ENCODE measurements around the gene GLT8D1. TPM values are rescaled to one million over a fixed set of nuclear protein-coding genes. Genes with fewer than 3 reads are reported as not detected.
A peak's percentile ranks its signal among the peaks of the same experiment; 100 is the strongest.
"Not testable (repeated sequence)": the region's sequence is repeated elsewhere in the genome, so short reads cannot be mapped to it uniquely, and the experiment has no call there.

The GLT8D1 gene
- total RNA-seq, 6 experiments from 2014 or later, result 23.0 to 63.1 (median 46.9) TPM

DNA sequence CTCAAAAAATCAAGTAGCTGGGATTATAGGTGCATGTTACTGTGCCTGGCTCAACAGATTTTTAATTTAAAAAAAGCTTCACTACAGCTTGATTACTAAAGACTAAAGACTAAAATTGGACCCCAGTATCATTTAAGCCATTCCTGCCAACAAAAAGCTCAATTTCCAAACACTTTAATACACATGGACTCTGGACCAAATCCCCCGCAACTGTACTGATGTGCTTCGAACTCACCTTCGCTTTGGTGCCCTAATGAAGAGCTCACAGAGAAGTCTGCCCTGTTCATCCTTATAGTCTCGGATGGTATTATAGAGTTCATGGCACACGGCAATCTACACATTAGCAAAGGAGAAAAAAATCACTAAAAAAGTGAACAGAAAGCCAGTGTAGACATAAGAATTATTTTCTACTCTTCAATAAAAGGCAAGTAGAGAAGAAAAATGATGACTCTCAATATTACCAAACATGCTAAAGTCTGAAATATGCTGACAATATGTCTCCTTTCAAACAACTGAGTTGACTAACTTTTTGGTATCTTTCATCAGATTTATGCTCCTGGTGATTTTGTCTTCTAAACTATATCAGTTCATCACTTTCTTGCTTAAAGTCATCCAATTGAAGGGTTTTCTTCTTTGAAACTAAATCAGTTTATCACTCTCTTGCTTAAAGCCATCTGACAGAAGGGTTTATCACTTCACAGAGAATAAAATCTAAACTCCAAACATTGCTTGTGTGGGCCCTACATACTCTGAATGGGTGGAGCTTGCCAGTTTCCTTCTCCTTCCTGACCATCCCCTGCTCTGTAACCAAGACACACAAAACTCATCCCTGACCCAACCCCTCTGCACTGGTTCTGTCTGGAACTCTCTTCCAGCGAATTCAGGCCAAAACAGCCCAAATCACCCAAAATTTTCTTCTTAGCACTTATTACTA is 27.1 kb downstream of the GLT8D1 start:
- no peak for TF ChIP-seq CTCF (IDR thresholded peaks at IDR 0.05)
- no peak for TF ChIP-seq POLR2A (IDR thresholded peaks at IDR 0.05)
- no peak for DNase-seq
- Histone ChIP-seq H3K4me1 (peaks cover 0 to 57% (median 22%) of the 10 kb centered on the region in 4 donors), H3K36me3 (peaks cover 0 to 44% (median 10%) of the 10 kb centered on the region in 4 donors), H3K27ac (peak overlapping the region in 1 of 3 donors; percentile 96), H3K9me3 (no peaks in the 10 kb centered on the region), H3K4me3 (no peak overlapping the region), H3K27me3 (no peaks in the 10 kb centered on the region)
- WGBS (ENCODE audit: insufficient coverage, low coverage, low lambda C conversion rate, missing lambda C conversion rate), result 58% methylated on average over 6 of the region's 6 CpGs
- intact Hi-C loops (cut with DNase I), result loop anchor here in 1 of 2 donors (10.0 kb wide), 1 partner anchor 194 kb away; no protein-coding TSS in a partner anchor
- peak; percentile 28 to 47 (median 39) for ATAC-seq

DNA sequence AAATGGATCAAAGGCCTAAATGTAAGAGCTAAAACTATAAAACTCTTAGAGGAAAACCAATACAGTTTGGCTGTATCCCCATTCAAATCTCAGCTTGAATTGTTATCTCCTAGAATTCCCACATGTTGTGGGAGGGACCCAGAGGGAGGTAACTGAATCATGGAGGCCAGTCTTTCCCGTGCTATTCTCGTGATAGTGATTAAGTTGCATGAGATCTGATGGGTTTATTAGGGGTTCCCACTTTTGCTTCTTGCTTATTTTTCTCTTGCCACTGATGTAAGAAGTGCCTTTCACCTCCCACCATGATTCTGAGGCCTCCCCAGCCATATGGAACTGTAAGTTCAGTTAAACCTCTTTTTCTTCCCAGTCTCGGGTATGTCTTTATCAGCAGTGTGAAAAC is 29.4 kb downstream of the GLT8D1 start:
- DNase-seq, H3K27me3 ChIP-seq, H3K9me3 ChIP-seq, H3K27ac ChIP-seq, H3K4me3 ChIP-seq, ATAC-seq: not testable (repeated sequence)
- H3K4me1 ChIP-seq, result peaks cover 0 to 36% (median 17%) of the 10 kb centered on the region in 4 donors
- peaks cover 0 to 61% (median 10%) of the 10 kb centered on the region in 4 donors for H3K36me3 ChIP-seq
- intact Hi-C loops (cut with DNase I), result loop anchor here in 1 of 2 donors (10.0 kb wide), 1 partner anchor 191 kb away; no protein-coding TSS in a partner anchor
- WGBS (ENCODE audit: insufficient coverage, low coverage, low lambda C conversion rate, missing lambda C conversion rate), result 56% methylated on average over 3 of the region's 3 CpGs

- Histone ChIP-seq H3K27ac (no peak overlapping the region), H3K4me1 (no peaks in the 10 kb centered on the region), H3K36me3 (peaks cover 0 to 51% (median 4%) of the 10 kb centered on the region in 4 donors), H3K9me3 (no peaks in the 10 kb centered on the region), H3K4me3 (no peak overlapping the region), H3K27me3 (no peaks in the 10 kb centered on the region)
- 60% methylated on average over 1 of the region's 1 CpG for WGBS (ENCODE audit: insufficient coverage, low coverage, low lambda C conversion rate, missing lambda C conversion rate)
- TF ChIP-seq CTCF (IDR thresholded peaks at IDR 0.05) (no peak), POLR2A (IDR thresholded peaks at IDR 0.05) (no peak)
- ATAC-seq (no peak), DNase-seq (no peak)
- intact Hi-C loops (cut with DNase I), result loop anchor here in 1 of 2 donors (10.0 kb wide), 1 partner anchor 187 kb away; no protein-coding TSS in a partner anchor
Measured at GRCh38 chr3:52671676-52672075, 33.9 kb downstream of the GLT8D1 start.

DNA sequence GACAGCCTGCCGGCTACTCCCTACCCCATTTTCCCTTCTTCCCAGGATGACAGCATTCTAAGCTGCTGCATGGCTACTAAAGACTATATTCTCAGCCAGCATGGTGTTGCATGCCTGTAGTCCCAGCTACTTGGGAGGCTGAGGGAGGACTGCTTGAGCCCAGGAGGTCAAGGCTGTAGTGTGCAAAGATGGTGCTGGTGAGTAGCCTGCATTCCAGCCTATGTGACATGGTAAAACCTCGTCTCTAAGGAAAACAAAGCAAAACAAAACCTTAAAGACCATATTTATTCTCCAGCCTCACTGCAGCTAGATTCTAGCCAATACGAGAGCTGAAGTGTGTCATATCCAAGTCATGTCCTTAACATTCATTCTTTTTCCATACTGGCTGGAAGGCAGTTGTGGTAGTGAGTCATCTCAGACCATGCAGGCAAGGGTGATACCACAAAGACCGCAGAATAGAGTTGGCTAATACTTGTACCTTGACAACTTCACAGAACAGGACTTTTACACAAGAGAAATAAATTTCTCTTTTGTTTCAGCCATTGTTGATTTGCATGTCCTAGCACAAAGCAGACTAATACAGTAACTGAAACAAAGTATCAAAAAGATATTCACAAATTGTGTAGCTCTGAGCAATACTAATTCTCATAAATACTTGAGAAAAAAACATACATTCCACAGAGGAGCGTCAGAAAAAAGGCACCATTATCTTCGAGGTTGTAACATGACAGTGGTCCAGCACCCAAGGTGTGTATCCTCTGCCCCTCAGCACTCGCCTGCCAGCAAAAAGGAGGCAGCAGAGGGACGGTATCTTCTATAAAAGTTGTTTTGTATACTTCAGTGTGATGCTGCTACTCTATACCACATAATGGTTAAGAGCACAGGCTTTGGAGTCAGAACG is 34.7 kb downstream of the GLT8D1 start:
- intact Hi-C loops (cut with DNase I), result loop anchor here in 1 of 2 donors (10.0 kb wide), 1 partner anchor 186 kb away; no protein-coding TSS in a partner anchor
- peak in 2 of 4 donors; percentile 30 to 59 for ATAC-seq
- TF ChIP-seq POLR2A (IDR thresholded peaks at IDR 0.05) (no peak), CTCF (IDR thresholded peaks at IDR 0.05) (no peak)
- DNase-seq, result no peak
- no peak overlapping the region for H3K27ac ChIP-seq
- no peaks in the 10 kb centered on the region for H3K4me1 ChIP-seq
- H3K27me3 ChIP-seq, result no peaks in the 10 kb centered on the region
- no peaks in the 10 kb centered on the region for H3K9me3 ChIP-seq
- no peak overlapping the region for H3K4me3 ChIP-seq
- 63% methylated on average over 9 of the region's 9 CpGs for WGBS (ENCODE audit: insufficient coverage, low coverage, low lambda C conversion rate, missing lambda C conversion rate)
- peaks cover 0 to 49% (median 4%) of the 10 kb centered on the region in 4 donors for H3K36me3 ChIP-seq

All from right lobe of liver (tissue), 6 donors.